ENCODE data around the gene RC3H1.

Gene RC3H1

DNA sequence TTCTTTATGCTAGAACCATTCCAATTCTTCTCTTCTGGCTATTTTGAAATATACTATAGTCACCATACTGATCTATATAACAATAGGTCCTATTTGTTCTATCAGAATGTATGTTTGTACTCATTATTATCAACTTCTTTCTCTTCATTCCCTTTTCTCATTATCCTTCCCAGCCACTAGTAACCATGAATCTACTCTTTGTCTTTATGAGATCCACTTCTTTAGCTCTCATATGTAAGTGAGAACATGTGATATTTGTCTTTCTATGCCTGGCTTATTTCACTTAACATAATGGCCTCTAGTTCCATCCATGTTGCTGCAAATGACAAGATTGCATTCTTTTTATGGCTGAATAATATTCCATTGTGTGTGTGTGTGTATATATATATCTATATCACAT lies 31.7 kb upstream of the RC3H1 start:
- Histone ChIP-seq H3K36me3 (ENCODE audit: control insufficient read depth in 1 of 2, insufficient read depth in 2 of 2, low read length in 2 of 2) (peaks cover 0 to 2% of the 10 kb centered on the region in 2 experiments), H3K4me2 (ENCODE audit: low read length) (no peak overlapping the region), H3K27ac (ENCODE audit: low read depth, low read length) (no peak overlapping the region), H2BK12ac (ENCODE audit: low read length) (no peak overlapping the region), H3K4ac (ENCODE audit: low read depth, low read length) (no peak overlapping the region), H3K4me3 (ENCODE audit: low read depth, low read length) (no peak overlapping the region), H4K8ac (ENCODE audit: low read depth, low read length) (no peak overlapping the region), H2AK5ac (ENCODE audit: low read length) (no peak overlapping the region), H3K27me3 (ENCODE audit: insufficient read depth, low read length) (no peaks in the 10 kb centered on the region), H2BK120ac (ENCODE audit: insufficient read depth, low read length, poor library complexity) (no peak overlapping the region), H2BK5ac (ENCODE audit: low read depth, low read length, poor library complexity) (no peak overlapping the region), H4K12ac (ENCODE audit: low read depth, low read length) (no peak overlapping the region), H3K79me1 (ENCODE audit: low read length) (no peaks in the 10 kb centered on the region), H3K9ac (ENCODE audit: low read length) (no peak overlapping the region), H3K4me1 (ENCODE audit: control insufficient read depth in 1 of 2, insufficient read depth in 2 of 2, low read length in 2 of 2) (no peaks in the 10 kb centered on the region), H4K91ac (ENCODE audit: low read depth, low read length) (no peak overlapping the region), H2AFZ (ENCODE audit: insufficient read depth, low read length, poor library complexity) (no peak overlapping the region), H3K18ac (ENCODE audit: low read length) (no peak overlapping the region), H3K23ac (ENCODE audit: low read length) (no peak overlapping the region), H3K14ac (ENCODE audit: low read length) (no peak overlapping the region), H3K9me3 (ENCODE audit: insufficient read depth, low read depth, low read length) (peaks cover 2% of the 10 kb centered on the region), H3K79me2 (ENCODE audit: control insufficient read depth, insufficient read depth, low read length, poor library complexity) (no peaks in the 10 kb centered on the region)
- no peak for DNase-seq

DNA sequence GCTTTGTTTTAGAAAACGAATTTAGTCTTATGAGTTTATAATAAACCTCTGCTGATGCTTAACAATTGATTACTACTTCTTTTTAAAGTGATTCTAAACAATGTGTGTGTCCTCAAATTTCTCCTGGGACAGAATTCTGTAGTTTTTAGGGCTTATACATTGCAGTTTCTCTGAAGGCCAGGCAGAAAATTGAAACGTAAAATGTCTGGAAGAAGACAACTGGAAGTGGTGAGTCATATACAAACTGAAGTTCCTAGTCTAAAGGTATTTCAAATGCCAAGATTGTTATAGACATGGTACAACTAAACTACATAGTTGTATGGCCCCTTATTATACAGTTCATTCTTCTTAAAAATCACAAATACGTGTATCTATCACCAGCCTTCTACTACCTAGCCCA lies 30.5 kb upstream of the RC3H1 start:
- H2AFZ ChIP-seq (ENCODE audit: insufficient read depth, low read length, poor library complexity): no peak overlapping the region
- no peaks in the 10 kb centered on the region for H3K79me1 ChIP-seq (ENCODE audit: low read length)
- no peak overlapping the region for H3K14ac ChIP-seq (ENCODE audit: low read length)
- no peak overlapping the region for H3K18ac ChIP-seq (ENCODE audit: low read length)
- no peak for DNase-seq
- H4K91ac ChIP-seq (ENCODE audit: low read depth, low read length): no peak overlapping the region
- WGBS (ENCODE audit: extremely low coverage, insufficient coverage, insufficient read length): 100% methylated on average over 1 of the region's 3 CpGs
- no peak overlapping the region for H4K12ac ChIP-seq (ENCODE audit: low read depth, low read length)
- no peak overlapping the region for H3K9ac ChIP-seq (ENCODE audit: low read length)
- peaks cover 0 to 2% of the 10 kb centered on the region in 2 experiments for H3K36me3 ChIP-seq (ENCODE audit: control insufficient read depth in 1 of 2, insufficient read depth in 2 of 2, low read length in 2 of 2)
- no peak overlapping the region for H2BK12ac ChIP-seq (ENCODE audit: low read length)
- H3K79me2 ChIP-seq (ENCODE audit: control insufficient read depth, insufficient read depth, low read length, poor library complexity): no peaks in the 10 kb centered on the region
- H3K27ac ChIP-seq (ENCODE audit: low read depth, low read length): no peak overlapping the region
- no peak overlapping the region for H2AK5ac ChIP-seq (ENCODE audit: low read length)
- no peak overlapping the region for H3K4me2 ChIP-seq (ENCODE audit: low read length)
- H3K23ac ChIP-seq (ENCODE audit: low read length): no peak overlapping the region
- H2BK5ac ChIP-seq (ENCODE audit: low read depth, low read length, poor library complexity): no peak overlapping the region
- H3K4me1 ChIP-seq (ENCODE audit: control insufficient read depth in 1 of 2, insufficient read depth in 2 of 2, low read length in 2 of 2): no peaks in the 10 kb centered on the region
- peaks cover 2% of the 10 kb centered on the region for H3K9me3 ChIP-seq (ENCODE audit: insufficient read depth, low read depth, low read length)
- no peak overlapping the region for H3K4me3 ChIP-seq (ENCODE audit: low read depth, low read length)
- no peak overlapping the region for H2BK120ac ChIP-seq (ENCODE audit: insufficient read depth, low read length, poor library complexity)
- no peak overlapping the region for H4K8ac ChIP-seq (ENCODE audit: low read depth, low read length)
- H3K27me3 ChIP-seq (ENCODE audit: insufficient read depth, low read length): no peaks in the 10 kb centered on the region
- H3K4ac ChIP-seq (ENCODE audit: low read depth, low read length): no peak overlapping the region

DNA sequence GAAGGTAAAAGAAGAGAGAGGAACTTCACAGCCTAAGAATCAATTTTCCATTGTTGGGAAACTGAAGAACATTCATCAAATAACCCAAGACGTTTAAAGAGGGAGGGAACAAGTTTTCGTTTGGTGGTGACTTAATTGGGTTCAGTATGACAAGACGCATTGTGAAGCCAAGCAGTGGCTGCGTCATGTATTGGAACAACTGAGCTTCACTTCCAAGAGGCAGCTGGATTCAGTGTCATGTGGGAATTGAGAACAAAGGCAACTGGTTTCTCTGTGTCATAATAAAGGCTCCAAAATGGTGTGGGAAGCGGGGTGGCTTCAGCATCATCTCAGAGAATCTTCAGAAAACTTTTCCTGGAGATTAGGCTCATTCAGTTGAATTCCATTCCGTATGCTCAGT lies 29.8 kb upstream of the RC3H1 start:
- no peak overlapping the region for H2BK5ac ChIP-seq (ENCODE audit: low read depth, low read length, poor library complexity)
- H3K23ac ChIP-seq (ENCODE audit: low read length): no peak overlapping the region
- peaks cover 0 to 2% of the 10 kb centered on the region in 2 experiments for H3K36me3 ChIP-seq (ENCODE audit: control insufficient read depth in 1 of 2, insufficient read depth in 2 of 2, low read length in 2 of 2)
- H3K79me1 ChIP-seq (ENCODE audit: low read length): no peaks in the 10 kb centered on the region
- peaks cover 2% of the 10 kb centered on the region for H3K9me3 ChIP-seq (ENCODE audit: insufficient read depth, low read depth, low read length)
- H2BK120ac ChIP-seq (ENCODE audit: insufficient read depth, low read length, poor library complexity): no peak overlapping the region
- no peaks in the 10 kb centered on the region for H3K4me1 ChIP-seq (ENCODE audit: control insufficient read depth in 1 of 2, insufficient read depth in 2 of 2, low read length in 2 of 2)
- H3K27ac ChIP-seq (ENCODE audit: low read depth, low read length): no peak overlapping the region
- no peak overlapping the region for H3K4ac ChIP-seq (ENCODE audit: low read depth, low read length)
- H4K91ac ChIP-seq (ENCODE audit: low read depth, low read length): no peak overlapping the region
- no peak overlapping the region for H4K12ac ChIP-seq (ENCODE audit: low read depth, low read length)
- no peak overlapping the region for H3K4me3 ChIP-seq (ENCODE audit: low read depth, low read length)
- DNase-seq: peak in 1 of 2 donors; percentile 3
- H2BK12ac ChIP-seq (ENCODE audit: low read length): no peak overlapping the region
- H2AK5ac ChIP-seq (ENCODE audit: low read length): no peak overlapping the region
- no peak overlapping the region for H4K8ac ChIP-seq (ENCODE audit: low read depth, low read length)
- no peak overlapping the region for H3K9ac ChIP-seq (ENCODE audit: low read length)
- no peak overlapping the region for H3K14ac ChIP-seq (ENCODE audit: low read length)
- H3K79me2 ChIP-seq (ENCODE audit: control insufficient read depth, insufficient read depth, low read length, poor library complexity): no peaks in the 10 kb centered on the region
- H3K18ac ChIP-seq (ENCODE audit: low read length): no peak overlapping the region
- H3K4me2 ChIP-seq (ENCODE audit: low read length): no peak overlapping the region
- H3K27me3 ChIP-seq (ENCODE audit: insufficient read depth, low read length): no peaks in the 10 kb centered on the region
- WGBS (ENCODE audit: extremely low coverage, insufficient coverage, insufficient read length): no CpG with 5 or more reads among the region's 6 CpGs
- H2AFZ ChIP-seq (ENCODE audit: insufficient read depth, low read length, poor library complexity): no peak overlapping the region

DNA sequence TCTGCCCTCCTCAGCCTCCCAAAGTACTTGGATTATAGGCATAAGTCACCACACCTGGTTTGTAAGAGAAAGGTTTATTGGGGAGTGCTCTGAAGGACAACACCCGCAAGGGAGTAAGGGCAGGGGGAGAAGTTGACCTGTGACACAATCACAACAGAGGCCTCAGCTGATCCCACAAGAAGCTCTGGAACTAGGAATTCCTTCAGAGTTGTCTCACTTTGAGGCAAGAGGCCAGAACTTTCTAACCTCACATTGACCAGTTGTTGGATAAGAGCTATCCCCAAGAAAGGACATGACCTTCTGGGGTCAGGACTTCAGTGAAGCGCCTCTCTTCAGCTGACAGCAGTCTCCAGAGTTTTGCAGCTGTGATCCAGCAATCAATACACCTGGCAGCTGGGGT lies 27.4 kb upstream of the RC3H1 start:
- Histone ChIP-seq H3K27me3 (ENCODE audit: insufficient read depth, low read length) (no peaks in the 10 kb centered on the region), H2BK5ac (ENCODE audit: low read depth, low read length, poor library complexity) (no peak overlapping the region), H3K36me3 (ENCODE audit: control insufficient read depth in 1 of 2, insufficient read depth in 2 of 2, low read length in 2 of 2) (peaks cover 0 to 2% of the 10 kb centered on the region in 2 experiments), H3K27ac (ENCODE audit: low read depth, low read length) (no peak overlapping the region), H3K9ac (ENCODE audit: low read length) (no peak overlapping the region), H3K4me2 (ENCODE audit: low read length) (no peak overlapping the region), H3K79me1 (ENCODE audit: low read length) (no peaks in the 10 kb centered on the region), H3K79me2 (ENCODE audit: control insufficient read depth, insufficient read depth, low read length, poor library complexity) (no peaks in the 10 kb centered on the region), H4K12ac (ENCODE audit: low read depth, low read length) (no peak overlapping the region), H4K8ac (ENCODE audit: low read depth, low read length) (no peak overlapping the region), H3K18ac (ENCODE audit: low read length) (no peak overlapping the region), H3K4ac (ENCODE audit: low read depth, low read length) (no peak overlapping the region), H3K4me3 (ENCODE audit: low read depth, low read length) (no peak overlapping the region), H3K23ac (ENCODE audit: low read length) (no peak overlapping the region), H3K4me1 (ENCODE audit: control insufficient read depth in 1 of 2, insufficient read depth in 2 of 2, low read length in 2 of 2) (no peaks in the 10 kb centered on the region), H4K91ac (ENCODE audit: low read depth, low read length) (no peak overlapping the region), H2AK5ac (ENCODE audit: low read length) (no peak overlapping the region), H3K14ac (ENCODE audit: low read length) (no peak overlapping the region), H3K9me3 (ENCODE audit: insufficient read depth, low read depth, low read length) (no peaks in the 10 kb centered on the region), H2BK120ac (ENCODE audit: insufficient read depth, low read length, poor library complexity) (no peak overlapping the region), H2AFZ (ENCODE audit: insufficient read depth, low read length, poor library complexity) (no peak overlapping the region), H2BK12ac (ENCODE audit: low read length) (no peak overlapping the region)
- no peak for DNase-seq
- no CpG with 5 or more reads among the region's 2 CpGs for WGBS (ENCODE audit: extremely low coverage, insufficient coverage, insufficient read length)
